H1 (cell line): ENCODE data around the gene BCL2. TPM values are rescaled to one million over a fixed set of nuclear protein-coding genes. Genes with fewer than 3 reads are reported as not detected.

Source experiments
- HDAC2 ChIP-seq, 2 experiments: fragments of 300-600 bp in 1 of 2; sonication (generic) in 1 of 2; IDR thresholded peaks; 2 replicates each; pipeline ENCODE4 v1.6.1; 2011 to 2012; ENCODE audit warnings: low read depth in 2 of 2, low read length in 2 of 2, mild to moderate bottlenecking in 2 of 2, moderate library complexity in 2 of 2, borderline replicate concordance in 1 of 2, inconsistent platforms in 1 of 2
- KDM1A ChIP-seq: fragments of 200-600, 300-600 bp; sonication (generic); IDR thresholded peaks from 2 replicates; pipeline ENCODE4 v1.7.1; 2016; ENCODE audit warnings: mild to moderate bottlenecking, low read length, borderline replicate concordance
- NANOG ChIP-seq: IDR thresholded peaks from 2 replicates; pipeline ENCODE4 v1.6.1; 2011; ENCODE audit warnings: low read length, low read depth, mild to moderate bottlenecking, inconsistent platforms; ENCODE audit not compliant: insufficient read depth, poor library complexity, severe bottlenecking
- polyA plus RNA-seq, 7 experiments: library from polyadenylated mRNA; depleted of rRNA in 3 of 7; stranded (reverse) in 5 of 7; unstranded in 2 of 7; fragments of >200 nt in 5 of 7; fragments of 200-250 nt in 2 of 7; gene quantifications; 1 replicate in 5 of 7; 2 replicates in 1 of 7; 4 replicates in 1 of 7; pipeline versions ENCODE4 v1.2.1 to v1.2.3, GENCODE V29; 2011 to 2013; ENCODE audit warnings: missing spikeins in 2 of 7, mixed read lengths in 2 of 7
- total RNA-seq: library from RNA; stranded (reverse); fragmentation: NEBNext Ultra II Directional; extraction: Animal tissue kit (Norgen Biotek cat#: 25700); gene quantifications from 2 replicates; pipeline ENCODE4 v1.2.1, GENCODE V29; 2021

The BCL2 gene
- total and polyA plus RNA-seq, 2 of the 8 experiments (the other 6 are each of a cell fraction or from before 2014, with no cell fraction given), result 0.59 to 4.5 TPM

DNA sequence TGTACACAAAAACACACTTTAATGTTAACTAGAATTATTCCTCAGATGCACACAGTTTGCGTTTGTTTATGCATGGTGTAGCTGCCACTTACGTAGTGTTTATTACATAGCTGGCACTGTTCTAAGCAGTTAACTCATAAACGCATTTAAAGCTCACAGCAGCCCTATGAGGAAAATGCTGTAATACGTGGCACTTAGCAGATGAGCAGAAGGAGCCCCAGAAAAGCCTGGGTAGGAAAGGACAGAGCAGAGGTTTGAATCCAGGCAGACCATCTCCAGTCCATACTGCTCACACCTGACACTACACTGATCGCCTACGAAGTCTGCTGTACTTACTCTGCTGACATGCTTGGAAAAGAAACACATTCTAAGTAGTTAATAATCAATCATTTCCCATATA lies 66.6 kb downstream of the BCL2 start (continued):
- TF ChIP-seq NANOG (no peak), KDM1A (no peak), HDAC2 (IDR thresholded peaks at IDR 0.05; ENCODE audit: borderline replicate concordance in 1 of 2, low read depth in 2 of 2, low read length in 2 of 2) (no peak)
